Fibroblast of upper back skin (primary cell): ENCODE measurements around the gene SLC22A31.

ENCODE experiments used
- DNase-seq: peaks from one replicate; pipeline ENCODE4 v3.0.0-alpha.2; 2013

The SLC22A31 gene

DNA sequence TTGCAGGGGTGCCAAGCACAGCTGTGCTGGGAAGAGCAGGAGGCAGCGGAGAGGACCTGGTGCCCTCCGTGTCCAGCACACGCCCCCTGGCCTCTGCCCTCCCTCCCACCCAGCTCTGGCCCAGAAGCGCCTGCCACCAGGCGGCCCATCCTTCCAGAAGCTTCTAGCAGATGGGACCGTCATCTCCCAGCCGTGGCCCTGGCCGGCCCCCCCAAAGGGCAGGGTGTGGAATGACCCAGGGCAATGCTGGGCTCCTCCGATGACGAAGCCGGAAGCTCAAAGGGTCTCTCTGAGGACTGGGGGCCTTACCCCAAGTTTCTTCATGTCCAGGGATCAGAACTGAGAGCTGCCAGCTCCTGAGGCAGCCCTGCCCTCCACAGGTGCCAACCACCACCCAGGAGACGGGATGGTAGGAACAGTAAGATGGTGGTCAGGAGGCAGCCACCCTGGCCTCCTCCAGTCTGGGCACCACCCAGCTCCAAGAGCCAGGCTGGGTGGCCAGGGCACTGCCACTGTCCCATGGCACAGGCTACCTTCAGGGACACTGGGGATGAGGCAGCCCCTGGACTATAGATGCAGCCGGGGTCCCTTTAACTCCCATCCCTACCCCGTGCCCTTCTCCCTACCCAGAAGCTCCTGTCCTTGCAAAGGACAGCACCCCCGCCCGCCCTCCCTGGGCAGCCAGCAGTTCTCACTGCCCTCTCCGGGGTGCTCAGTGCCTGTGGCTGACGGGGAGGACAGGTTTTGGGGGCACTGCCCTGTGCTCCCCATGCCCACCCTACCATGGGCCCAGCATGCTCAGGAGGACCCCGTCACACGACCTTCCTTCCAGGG lies 35.3 kb downstream of the SLC22A31 start:
- no peak for DNase-seq

DNA sequence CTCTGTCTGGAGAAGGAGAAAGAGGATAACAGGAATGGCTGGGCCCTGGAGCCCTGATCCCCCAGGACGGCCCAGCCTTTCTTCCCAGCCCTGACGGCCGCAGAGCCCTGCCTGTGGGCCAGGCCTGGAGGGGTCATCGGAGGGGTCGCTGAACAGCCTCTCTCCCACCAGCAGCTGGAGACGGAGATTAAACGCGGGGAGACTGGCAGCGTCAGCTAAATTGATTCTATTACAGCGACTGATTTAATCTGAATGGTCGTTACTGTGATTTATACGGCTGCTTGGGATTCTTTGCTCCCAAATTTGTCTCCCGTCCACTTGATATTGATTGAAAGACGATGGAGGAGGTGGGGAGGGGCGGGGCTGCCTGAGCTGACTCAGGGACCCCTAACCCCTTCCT lies 35.9 kb downstream of the SLC22A31 start:
- DNase-seq: no peak

DNA sequence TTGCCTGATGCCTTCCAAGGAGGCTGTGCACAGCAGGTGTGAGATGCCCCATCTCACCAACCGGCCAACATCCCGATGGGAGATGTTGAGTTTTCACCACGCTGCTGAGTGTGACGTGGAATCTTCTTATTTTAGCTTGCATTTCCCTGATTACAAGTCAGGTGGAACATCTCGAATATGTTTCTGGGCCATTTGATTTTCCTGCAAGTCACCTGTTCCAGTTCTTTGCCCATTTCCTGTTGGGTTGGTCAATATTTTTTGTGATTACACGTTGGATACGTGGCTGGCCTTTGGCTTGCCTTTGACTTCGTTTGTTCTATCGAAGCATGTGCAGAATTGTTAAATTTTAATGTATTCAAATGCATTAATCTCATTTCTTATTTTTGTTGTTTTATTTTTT lies 37.0 kb downstream of the SLC22A31 start:
- DNase-seq: no peak

DNA sequence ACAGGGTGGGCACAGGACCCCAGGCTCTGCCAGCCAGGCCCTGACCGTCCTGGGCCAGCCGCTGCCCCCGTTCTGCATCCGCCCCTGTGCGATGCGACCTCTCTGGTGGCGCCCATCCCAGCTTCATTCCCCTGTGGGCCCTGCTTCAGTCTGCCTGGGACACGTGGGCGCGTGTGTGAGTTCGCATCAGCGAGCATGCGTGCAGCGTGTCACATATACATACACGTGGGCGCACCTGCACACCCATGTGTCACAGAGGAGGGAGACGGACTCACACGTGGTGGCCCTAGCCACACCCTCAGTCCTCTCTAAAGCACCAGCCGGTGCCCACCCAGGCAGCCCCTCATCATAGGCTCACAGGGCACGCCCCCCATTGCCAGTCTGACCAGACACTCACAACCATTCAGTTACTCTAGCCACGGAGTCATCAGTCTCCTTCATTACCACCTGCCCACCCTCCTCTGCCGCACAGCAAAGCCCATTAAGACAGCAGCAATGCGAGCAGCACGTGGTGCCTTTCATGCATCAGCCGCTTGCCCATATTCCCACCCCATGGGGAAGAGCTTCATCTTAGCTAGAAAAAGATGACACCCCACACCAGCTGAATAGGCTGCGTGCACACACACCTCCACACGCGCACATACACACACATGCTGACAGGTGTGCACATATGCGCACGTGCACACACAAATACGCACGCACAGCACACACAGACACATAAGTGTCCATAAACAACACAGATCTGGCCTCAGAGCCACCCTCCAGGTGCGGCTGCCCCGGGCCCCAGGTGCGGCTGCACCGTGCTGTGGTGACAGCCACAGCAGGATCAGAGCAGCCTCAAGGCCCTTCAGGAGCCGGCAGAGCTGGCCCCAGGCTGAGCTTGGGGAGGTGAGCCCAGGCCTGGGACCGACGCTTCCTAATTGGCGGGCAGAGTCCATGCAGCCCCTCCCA lies 38.3 kb downstream of the SLC22A31 start:
- no peak for DNase-seq

DNA sequence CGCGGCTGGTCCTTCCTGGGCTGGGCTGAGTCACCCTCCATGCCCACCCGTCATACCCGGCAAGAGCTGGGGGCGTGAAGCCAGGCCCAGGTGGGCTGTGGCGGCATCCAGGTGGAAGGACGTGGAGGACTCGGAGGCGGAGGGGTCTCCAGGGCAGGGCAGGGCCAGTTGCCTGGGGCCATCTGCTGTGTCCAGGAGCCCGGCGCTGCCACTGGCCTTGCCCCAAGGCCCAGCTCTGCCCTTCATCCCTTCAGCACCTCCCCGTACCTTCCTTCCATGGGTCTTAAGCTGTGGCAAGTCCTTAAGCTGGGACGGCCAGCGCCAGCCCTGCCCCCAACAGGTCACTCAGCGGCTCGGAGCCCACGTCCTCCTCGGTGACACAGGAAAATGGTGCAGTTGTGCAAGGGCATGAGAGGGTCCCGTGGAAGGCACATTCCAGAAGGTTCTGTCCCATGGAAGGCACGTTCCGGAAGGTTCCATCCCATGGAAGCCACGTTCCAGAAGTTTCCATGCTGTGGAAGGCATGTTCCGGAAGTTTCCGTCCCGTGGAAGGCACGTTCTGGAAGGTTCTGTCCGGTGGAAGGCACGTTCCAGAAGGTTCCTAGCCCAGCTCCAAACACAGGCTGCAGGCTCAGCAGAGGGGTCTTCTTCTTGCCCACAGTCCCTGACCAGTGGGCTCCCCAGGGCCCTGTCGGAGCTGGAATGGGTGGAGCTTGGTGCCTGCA lies 39.2 kb downstream of the SLC22A31 start:
- DNase-seq: no peak

DNA sequence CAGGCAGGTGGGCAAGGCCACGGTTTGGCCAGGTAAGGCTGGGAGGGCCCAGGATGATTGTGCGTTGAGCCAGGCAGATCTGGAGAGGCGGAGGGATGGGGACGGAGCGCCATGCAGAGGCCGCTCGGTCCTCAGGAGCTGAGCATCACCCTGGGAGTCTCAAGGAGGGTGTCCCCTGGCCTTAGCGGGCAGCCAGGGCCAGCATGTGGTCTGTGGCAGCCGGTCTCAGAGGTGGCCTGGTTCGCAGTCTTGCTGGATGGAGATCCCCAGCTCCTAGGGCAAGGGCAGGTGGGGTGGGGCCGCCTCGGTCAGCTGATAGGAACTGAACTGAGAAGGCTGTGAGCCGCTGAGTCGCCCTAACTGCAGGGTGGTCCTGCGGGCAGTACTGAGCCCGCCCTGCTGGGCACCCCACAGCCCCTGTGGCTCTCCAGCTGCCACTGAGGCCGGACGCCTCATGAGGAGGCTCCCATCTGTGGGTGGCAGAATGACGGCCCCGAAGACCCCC lies 40.4 kb downstream of the SLC22A31 start:
- no peak for DNase-seq

DNA sequence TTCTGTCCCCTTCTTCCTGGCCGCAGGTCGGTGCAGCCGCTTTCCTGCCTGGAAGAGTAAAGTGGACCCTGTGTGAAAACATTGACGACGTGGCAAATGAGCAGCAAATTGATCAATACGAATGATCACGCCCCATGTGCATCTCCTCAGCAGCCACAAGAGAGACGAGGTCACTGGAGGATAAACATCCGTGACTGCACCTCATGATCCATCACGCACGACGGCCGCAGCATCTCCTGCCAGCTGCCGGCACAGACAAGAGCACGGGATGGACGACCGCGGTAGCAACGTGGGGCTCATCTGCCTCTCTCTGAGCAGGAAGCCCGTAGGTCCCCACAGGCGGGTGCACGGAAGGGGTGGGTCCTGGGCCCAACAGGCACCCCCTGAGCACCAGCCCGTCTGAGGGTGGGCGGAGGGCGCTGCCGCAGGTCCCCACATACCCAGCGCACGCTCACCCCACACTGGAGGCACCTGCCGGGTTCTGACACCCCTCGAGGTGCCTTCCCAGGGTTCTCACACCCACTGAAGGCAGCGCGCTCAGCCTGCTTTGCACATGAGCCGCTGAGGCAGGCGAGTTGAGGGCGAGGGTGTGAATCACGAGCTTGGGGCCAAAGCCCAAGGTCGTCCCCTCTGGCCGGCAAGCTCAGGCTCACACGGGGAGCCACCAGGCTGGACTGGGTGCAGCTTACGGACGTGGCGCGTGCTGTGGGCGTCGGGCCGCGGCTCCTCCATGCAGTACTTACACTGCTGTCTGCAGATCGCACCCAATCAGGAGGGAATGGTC lies 41.1 kb downstream of the SLC22A31 start:
- DNase-seq: no peak

DNA sequence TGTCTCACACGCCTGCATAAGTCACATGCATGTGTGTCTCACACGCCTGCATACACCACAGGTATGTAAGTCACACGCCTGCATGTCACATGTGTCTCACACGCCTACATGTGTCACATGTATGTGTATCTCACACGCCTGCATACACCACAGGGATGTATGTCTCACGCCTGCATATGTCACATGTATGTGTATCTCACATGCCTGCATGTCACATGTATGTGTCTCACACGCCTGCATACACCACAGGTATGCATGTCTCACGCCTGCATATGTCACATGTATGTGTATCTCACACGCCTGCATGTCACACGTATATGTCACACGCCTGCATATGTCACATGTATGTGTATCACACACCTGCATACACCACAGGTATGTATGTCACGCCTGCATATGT lies 42.6 kb downstream of the SLC22A31 start:
- DNase-seq: no peak

DNA sequence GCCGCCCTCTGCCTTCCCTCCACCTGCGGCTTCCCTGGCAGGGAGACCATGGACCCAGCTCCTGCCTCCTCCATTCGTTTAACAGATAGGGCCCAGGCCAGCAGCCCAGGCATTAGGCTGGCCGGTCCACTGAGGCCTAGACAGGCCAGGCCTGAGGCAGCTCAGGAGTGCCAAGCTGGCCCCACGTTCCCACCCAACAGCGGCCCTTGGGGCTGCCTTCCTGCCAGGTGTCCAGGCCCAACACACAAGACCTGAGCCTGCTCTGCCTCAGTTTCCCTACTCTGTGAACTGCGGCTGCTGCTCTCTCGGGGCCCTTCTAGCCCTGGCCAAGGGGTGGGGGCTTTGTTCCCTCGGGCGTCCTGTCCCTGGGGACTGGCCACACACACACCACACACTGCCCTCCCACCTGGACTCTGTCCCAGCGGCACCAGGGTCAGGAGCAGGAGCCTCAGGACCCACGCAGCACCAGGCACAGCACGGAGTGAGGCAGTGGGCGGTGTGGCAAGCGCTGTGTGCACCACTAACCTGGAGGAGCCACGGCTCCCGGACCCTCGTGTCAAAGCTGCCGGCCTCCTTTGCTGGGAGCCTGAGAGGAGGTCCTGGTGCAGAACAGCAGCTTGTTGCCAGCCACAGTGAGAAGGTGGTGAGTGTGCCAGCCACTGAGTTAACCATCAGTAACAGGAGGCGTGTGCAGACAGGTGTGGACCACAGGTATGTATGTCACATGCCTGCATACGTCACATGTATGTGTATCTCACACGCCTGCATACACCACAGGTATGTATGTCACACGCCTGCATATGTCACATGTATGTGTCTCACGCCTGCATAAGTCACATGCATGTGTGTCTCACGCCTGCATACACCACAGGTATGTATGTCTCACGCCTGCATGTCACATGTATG lies 43.3 kb downstream of the SLC22A31 start:
- DNase-seq: no peak

DNA sequence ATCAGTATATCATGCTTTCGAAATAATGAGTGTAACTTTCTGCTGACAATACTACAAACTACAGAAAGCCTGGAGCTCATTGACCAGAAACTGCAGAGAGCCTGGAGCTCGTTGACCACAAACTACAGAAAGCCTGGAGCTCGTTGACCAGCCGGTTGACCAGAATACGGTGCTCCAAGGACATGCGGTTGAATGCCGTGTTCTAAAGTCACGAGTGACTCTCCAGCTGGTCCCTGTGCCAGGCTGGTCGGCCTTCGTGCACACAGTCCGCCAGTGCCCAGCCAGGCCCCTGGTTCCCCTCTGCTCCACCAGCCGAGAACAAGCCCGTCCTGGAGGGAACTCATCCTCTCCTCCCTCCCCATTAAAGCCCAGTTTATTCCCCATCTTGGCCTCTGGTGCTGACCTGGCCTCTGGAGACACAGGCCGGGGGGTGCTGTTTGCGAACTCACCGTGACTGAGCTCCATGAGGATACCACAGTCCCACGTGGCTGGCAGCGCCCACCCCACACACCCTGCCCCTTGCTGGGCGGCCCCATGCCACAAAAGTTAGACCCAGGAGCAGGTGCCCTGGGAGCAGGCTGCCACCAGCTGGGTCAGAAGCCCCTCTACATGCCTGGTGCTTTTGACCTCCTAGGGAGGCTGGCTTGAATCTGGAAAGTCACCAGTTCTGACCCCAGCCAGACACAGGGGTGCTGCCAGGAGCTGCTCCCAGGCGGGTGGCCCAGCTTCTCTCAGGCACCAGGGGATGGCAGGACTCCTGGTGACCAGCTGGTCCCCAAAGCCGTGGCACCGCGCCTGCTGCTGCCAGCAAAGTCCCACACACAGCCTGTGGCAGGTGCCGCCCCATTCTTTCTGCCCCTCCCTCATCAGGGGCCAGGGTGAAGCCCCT lies 44.2 kb downstream of the SLC22A31 start:
- DNase-seq: no peak

DNA sequence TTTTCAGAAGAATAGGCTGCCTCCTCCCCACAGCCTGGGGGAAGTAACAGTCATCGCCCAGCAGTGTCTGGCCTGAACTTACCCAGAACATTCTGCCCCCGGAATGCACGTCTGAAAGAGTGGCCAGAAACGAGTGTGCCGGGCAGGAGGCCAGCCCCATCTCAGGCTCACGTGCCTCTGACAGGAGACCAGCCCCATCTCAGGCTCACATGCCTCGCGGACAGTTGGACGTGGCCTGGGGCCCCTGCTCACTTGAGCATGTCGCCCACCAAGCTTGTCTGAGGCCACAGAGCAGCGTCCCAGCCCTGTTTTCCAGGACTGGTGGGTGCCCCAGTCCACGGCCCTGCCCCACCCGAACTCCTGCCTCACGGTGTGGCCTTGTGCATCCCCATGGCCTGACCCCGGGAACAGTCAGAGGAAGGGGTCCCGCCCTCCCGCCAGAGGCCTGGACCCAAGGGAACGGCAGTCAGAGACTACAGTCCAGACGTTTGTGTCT lies 45.1 kb downstream of the SLC22A31 start:
- DNase-seq: peak; percentile 57

DNA sequence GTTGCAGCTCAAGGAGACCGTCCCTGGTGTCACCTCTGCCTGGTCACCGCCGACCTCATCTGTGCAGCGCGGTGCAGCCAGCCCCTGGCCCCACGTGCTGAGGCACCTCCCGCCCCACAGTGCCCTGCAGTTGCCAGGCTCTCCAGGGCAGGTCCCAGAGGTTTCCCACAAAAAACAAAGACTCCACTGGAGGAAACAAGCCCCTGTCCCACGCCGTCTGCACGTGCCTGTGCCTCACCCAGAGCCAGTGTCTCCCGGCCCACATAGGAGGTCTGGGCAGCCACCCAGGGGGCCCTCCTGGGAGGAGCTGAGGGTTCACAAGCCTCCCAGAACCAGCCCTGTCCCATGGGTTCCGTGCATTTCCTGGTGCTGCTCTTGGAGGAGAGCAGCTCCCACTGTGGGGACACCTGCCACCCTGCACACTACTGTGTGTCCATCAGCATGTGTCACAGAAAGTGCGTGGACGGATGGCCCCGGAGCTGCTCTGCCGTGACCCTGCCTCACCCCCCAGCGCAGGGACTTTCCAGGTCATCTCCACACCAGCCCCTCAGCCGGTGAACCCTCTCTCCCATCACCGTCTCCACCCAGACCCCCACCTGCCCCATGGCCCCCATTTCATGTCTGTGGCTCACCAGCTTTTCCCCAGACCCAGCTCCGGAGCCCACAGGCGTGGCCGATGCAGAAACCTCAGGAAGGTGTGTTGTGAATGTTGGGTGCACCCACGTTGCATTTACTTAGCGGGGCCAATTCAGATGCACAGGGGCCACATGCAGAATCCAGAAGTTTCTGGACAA lies 45.8 kb downstream of the SLC22A31 start:
- DNase-seq: no peak

DNA sequence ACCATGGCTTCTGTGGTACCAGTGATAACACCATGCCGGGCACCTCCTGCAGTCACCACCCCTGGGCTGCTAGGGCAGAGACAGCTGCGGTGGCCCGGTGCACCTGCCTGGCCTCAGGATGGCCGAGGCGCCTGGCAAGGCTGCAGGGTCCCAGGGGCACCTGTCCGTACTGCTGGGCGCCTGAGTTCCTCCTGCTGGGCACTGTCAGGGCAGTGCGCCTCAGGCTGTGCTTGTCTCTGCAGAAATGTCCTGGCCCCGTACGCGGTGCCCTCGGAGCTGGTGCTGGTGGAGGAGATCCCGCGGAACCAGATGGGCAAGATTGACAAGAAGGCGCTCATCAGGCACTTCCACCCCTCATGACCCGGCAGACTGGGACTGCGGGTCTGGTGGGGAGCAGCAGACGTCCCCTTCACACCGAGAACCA lies 46.5 kb downstream of the SLC22A31 start:
- no peak for DNase-seq

DNA sequence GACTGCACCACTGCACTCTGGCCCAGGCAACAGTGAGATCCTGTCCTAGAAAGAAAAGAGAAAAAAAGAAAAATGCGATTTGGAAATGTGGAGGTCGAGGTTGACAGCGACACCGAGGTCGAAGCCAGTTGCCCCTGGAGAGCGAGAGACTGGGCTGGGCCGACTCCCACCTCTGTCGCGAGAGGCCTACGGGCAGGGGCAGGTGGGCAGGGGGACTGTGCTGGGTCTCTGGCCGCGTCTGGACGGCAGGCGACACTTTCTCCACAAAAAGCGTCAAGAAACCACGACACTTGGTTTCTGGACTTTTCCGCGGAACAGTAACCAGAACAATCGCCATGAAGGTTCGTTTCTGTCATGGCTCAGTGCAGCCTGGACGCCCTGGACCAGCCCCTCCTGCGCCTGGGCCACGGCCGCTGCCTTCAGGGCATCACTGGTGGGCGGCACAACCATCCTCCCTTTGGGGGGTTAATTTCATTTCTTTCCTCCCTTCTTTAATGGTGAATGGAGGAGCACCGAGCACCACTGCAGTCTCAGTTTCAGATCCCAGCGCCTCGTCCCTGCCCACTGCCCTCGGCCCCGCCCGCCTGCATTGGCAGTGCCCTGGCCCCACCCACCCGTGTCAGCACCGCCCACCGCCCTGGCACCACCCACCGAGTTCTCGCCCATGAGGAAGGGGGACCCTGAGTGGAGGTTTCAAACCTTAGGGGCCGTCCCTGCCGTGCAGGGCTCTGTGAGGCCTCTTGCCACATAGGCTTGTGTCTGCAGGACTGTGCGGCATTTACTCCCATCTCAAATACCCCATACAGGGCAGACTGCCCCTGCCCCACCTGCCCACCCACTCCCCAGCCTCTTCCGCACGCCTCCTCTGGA lies 47.3 kb downstream of the SLC22A31 start:
- DNase-seq: no peak

DNA sequence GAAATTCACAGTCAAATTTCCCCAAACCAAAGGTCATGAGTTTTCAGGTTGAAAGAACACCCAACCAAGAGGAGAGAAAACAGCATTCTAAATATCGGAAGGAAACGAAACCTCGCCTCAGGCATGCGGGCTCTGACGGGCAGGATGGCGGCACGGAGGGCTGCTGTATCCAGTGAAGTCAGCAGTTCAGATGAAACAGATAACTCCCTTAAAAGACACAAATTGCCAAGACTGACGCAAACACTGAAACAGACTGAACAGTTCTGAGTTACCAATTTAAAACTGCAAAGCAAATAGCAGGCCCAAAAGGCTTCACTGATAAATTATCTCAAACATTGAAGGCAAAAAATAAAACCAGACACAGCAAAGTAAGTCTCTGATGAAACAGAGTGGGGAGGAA lies 49.4 kb downstream of the SLC22A31 start:
- no peak for DNase-seq

DNA sequence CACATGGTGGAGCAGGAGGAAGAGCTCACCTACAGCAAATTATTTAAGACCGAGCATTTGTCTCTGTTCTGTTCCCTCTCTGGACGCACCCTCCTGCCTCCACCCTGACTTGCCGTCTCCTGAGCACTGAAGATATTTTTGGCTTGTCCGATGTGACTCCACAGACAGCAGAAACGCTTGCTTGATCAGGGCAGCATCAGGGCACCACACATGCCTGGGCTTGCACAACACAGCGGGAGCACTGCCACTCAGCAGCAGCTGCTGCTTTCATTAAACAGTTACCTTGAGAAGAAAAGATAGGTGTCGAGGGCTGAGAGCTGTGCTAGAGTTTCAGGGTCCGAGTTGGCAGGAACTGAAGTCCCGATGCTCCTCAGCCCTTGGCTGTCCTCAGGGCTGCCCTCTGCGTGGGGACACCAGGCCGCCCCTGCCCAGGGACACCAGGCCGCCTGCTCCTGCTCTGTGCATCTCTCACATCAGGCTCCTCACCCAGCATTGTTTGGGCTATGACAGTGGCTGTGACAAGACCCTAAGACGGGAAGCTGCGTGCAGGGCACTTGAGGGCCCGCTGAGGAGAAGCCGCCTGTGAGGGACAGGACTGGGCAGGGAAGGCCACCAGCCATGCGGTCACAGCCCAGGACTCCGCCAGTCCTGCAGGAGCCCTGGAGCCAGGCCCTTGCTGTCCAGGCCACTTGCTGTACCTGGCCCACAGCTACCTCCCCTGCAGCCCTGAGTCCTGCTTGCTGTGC lies 50.1 kb downstream of the SLC22A31 start:
- DNase-seq: no peak

DNA sequence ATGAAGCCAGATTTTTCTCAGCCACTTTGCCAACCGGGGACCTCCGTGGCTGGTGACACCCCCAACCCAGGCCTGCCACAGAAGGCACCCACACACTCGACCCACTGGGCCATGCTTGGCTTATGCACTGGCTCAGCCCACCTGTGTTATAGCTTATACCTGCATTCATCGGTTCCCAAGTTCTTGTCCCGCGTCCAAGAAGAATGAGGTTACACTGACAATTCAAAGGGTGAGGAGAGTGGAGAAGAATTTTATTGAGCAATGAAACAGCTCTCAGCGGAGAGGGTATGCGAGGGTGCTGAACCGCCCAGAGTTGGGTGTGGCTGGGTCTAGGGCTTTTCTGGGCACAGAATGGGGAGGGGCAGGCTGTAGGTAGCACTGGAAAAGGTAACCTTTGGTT lies 51.0 kb downstream of the SLC22A31 start:
- no peak for DNase-seq
